SK-N-SH treated with all-trans-retinoic acid at 6 μM for 48 hours (cell line): ENCODE data around the gene OR1I1.

ENCODE experiments used
- ATAC-seq: fragments of 200-7000 bp; cut with Tn5 transposase; 3 replicates; pipeline ENCODE4 v1.9.1; 2020; ENCODE audit warnings: mild to moderate bottlenecking, moderate library complexity
- ARNTL ChIP-seq: fragments of 450-650 bp; formaldehyde crosslinking; IDR thresholded peaks from 2 replicates; pipeline ENCODE4 v1.5.0; 2020; ENCODE audit warnings: low read depth, mild to moderate bottlenecking, moderate library complexity, borderline replicate concordance
- BACH2 ChIP-seq: fragments of 250-450 bp; sonication (Bioruptor Pico); IDR thresholded peaks from 2 replicates; pipeline ENCODE4 v1.9.0; 2021; ENCODE audit warnings: mild to moderate bottlenecking, borderline replicate concordance
- CREB5 ChIP-seq: fragments of 250-450 bp; sonication (Bioruptor Pico); IDR thresholded peaks from 2 replicates; pipeline ENCODE4 v1.5.1; 2020; ENCODE audit warnings: low read depth, mild to moderate bottlenecking, moderate library complexity
- CSDC2 ChIP-seq: fragments of 250-450 bp; sonication (Bioruptor Pico); IDR thresholded peaks from 2 replicates; pipeline ENCODE4 v1.5.0; 2020; ENCODE audit warnings: mild to moderate bottlenecking, moderate library complexity
- CSRNP3 ChIP-seq: fragments of 250-450 bp; sonication (Bioruptor Pico); IDR thresholded peaks from 2 replicates; pipeline ENCODE4 v1.5.1; 2021; ENCODE audit warnings: mild to moderate bottlenecking, moderate library complexity
- ESRRG ChIP-seq: fragments of 250-450 bp; sonication (Bioruptor Pico); IDR thresholded peaks from 2 replicates; pipeline ENCODE4 v1.6.1; 2021; ENCODE audit warnings: mild to moderate bottlenecking
- GLIS3 ChIP-seq: fragments of 250-450 bp; sonication (Bioruptor Pico); IDR thresholded peaks from 2 replicates; pipeline ENCODE4 v1.5.0; 2020; ENCODE audit warnings: mild to moderate bottlenecking, moderate library complexity
- ISL1 ChIP-seq: fragments of 250-450 bp; sonication (Bioruptor Pico); IDR thresholded peaks from 2 replicates; pipeline ENCODE4 v2.1.2; 2022; ENCODE audit warnings: mild to moderate bottlenecking, moderate library complexity
- OSR1 ChIP-seq: fragments of 250-450 bp; sonication (Bioruptor Pico); IDR thresholded peaks from 2 replicates; pipeline ENCODE4 v1.8.0; 2022; ENCODE audit warnings: moderate library complexity, mild to moderate bottlenecking, inconsistent platforms
- PATZ1 ChIP-seq: fragments of 250-450 bp; sonication (Bioruptor Pico); IDR thresholded peaks from 2 replicates; pipeline ENCODE4 v1.8.0; 2020; ENCODE audit warnings: mild to moderate bottlenecking, moderate library complexity, borderline replicate concordance
- POU6F1 ChIP-seq: fragments of 250-450 bp; sonication (Bioruptor Pico); IDR thresholded peaks from 2 replicates; pipeline ENCODE4 v1.8.0; 2021; ENCODE audit warnings: low read depth, mild to moderate bottlenecking, moderate library complexity, borderline replicate concordance
- PPARA ChIP-seq: fragments of 250-450 bp; sonication (Bioruptor Pico); IDR thresholded peaks from 2 replicates; pipeline ENCODE4 v1.5.0; 2020; ENCODE audit warnings: mild to moderate bottlenecking, borderline replicate concordance
- RARB ChIP-seq: fragments of 250-450 bp; sonication (Bioruptor Pico); IDR thresholded peaks from 2 replicates; pipeline ENCODE4 v1.8.0; 2021; ENCODE audit warnings: mild to moderate bottlenecking, moderate library complexity
- SNAI2 ChIP-seq: fragments of 250-450 bp; sonication (Bioruptor Pico); IDR thresholded peaks from 2 replicates; pipeline ENCODE4 v1.5.0; 2020; ENCODE audit warnings: mild to moderate bottlenecking, moderate library complexity
- TCF4 ChIP-seq: fragments of 250-450 bp; sonication (Bioruptor Pico); IDR thresholded peaks from 2 replicates; pipeline ENCODE4 v1.8.0; 2021; ENCODE audit warnings: mild to moderate bottlenecking, moderate library complexity, borderline replicate concordance
- TOX ChIP-seq: fragments of 250-450 bp; sonication (Bioruptor Pico); IDR thresholded peaks from 2 replicates; pipeline ENCODE4 v1.8.0; 2021; ENCODE audit warnings: mild to moderate bottlenecking, moderate library complexity, borderline replicate concordance
- TSHZ2 ChIP-seq: fragments of 250-450 bp; sonication (Bioruptor Pico); IDR thresholded peaks from 2 replicates; pipeline ENCODE4 v1.5.0; 2020; ENCODE audit warnings: mild to moderate bottlenecking, moderate library complexity
- ZC3H10 ChIP-seq: fragments of 250-450 bp; sonication (Bioruptor Pico); IDR thresholded peaks from 2 replicates; pipeline ENCODE4 v1.5.1; 2021; ENCODE audit warnings: mild to moderate bottlenecking, moderate library complexity
- ZFP3 ChIP-seq: fragments of 250-450 bp; sonication (Bioruptor Pico); IDR thresholded peaks from 2 replicates; pipeline ENCODE4 v1.5.0; 2020; ENCODE audit warnings: mild to moderate bottlenecking, moderate library complexity
- ZFP30 ChIP-seq: fragments of 450-650 bp; formaldehyde crosslinking; IDR thresholded peaks from 2 replicates; pipeline ENCODE4 v1.5.0; 2022; ENCODE audit warnings: mild to moderate bottlenecking, moderate library complexity
- ZNF565 ChIP-seq: fragments of 450-650 bp; formaldehyde crosslinking; conservative IDR thresholded peaks from 2 replicates; pipeline ENCODE4 v1.5.0; 2020; ENCODE audit warnings: low read depth, mild to moderate bottlenecking, moderate library complexity
- ZNF70 ChIP-seq: fragments of 450-650 bp; formaldehyde crosslinking; IDR thresholded peaks from 2 replicates; pipeline ENCODE4 v1.5.0; 2020; ENCODE audit warnings: mild to moderate bottlenecking, moderate library complexity
- ZNF8 ChIP-seq: fragments of 450-650 bp; formaldehyde crosslinking; IDR thresholded peaks from 2 replicates; pipeline ENCODE4 v1.5.0; 2020; ENCODE audit warnings: mild to moderate bottlenecking, moderate library complexity

The OR1I1 gene

GRCh38 chr19:15125232-15126067, 43.4 kb downstream of the OR1I1 start:
- TF ChIP-seq ZFP30 (CRISPR knock-in tag) (no peak), OSR1 (no peak), TSHZ2 (0 out of 2 replicates have a peak, but pooled peaks have one; percentile 33), RARB (no peak), ARNTL (CRISPR knock-in tag) (no peak), GLIS3 (CRISPR knock-in tag) (no peak), ISL1 (no peak), TCF4 (CRISPR knock-in tag) (no peak), ESRRG (CRISPR knock-in tag) (0 out of 2 replicates have a peak, but pooled peaks have one; percentile 29), ZNF8 (CRISPR knock-in tag) (no peak), ZFP3 (CRISPR knock-in tag) (no peak), ZC3H10 (CRISPR knock-in tag) (no peak), CSRNP3 (CRISPR knock-in tag) (no peak), POU6F1 (no peak), BACH2 (CRISPR knock-in tag) (no peak), PPARA (CRISPR knock-in tag) (no peak), ZNF565 (no peak), CREB5 (CRISPR knock-in tag) (no peak), CSDC2 (CRISPR knock-in tag) (0 out of 2 replicates have a peak, but pooled peaks have one; percentile 50), SNAI2 (no peak), TOX (CRISPR knock-in tag) (no peak), ZNF70 (CRISPR knock-in tag) (no peak; the same call in 1 of the 2 replicates), PATZ1 (CRISPR knock-in tag) (0 out of 2 replicates have a peak, but pooled peaks have one; percentile 27)
- ATAC-seq: peak; percentile 92

GRCh38 chr19:15126131-15126910, 44.3 kb downstream of the OR1I1 start:
- no peak for ATAC-seq
- TF ChIP-seq BACH2 (CRISPR knock-in tag) (no peak), PPARA (CRISPR knock-in tag) (no peak), TCF4 (CRISPR knock-in tag) (no peak), CSRNP3 (CRISPR knock-in tag) (no peak), ZFP30 (CRISPR knock-in tag) (no peak), ZNF8 (CRISPR knock-in tag) (no peak), RARB (no peak), TSHZ2 (no peak)
